Measurements from ENCODE around the gene PUM2.

PUM2 gene

GRCh38 chr2:20199633-20200270 is 150.9 kb downstream of the PUM2 start:
- no peak for DNase-seq (ENCODE audit: extremely low spot score)
- POLR2A ChIA-PET: no interaction called here
- CTCF ChIA-PET: no interaction called here
- TF ChIP-seq PKNOX1 (IDR thresholded peaks at IDR 0.05) (no peak), FOXM1 (IDR thresholded peaks at IDR 0.05; ENCODE audit: borderline replicate concordance) (no peak)

GRCh38 chr2:20198796-20199632 is 151.6 kb downstream of the PUM2 start:
- CTCF ChIA-PET: no interaction called here
- POLR2A ChIA-PET: no interaction called here
- DNase-seq (ENCODE audit: extremely low spot score): no peak
- TF ChIP-seq SUZ12 (IDR thresholded peaks at IDR 0.05) (no peak), SP1 (IDR thresholded peaks at IDR 0.05) (no peak), BHLHE40 (IDR thresholded peaks at IDR 0.05; ENCODE audit: borderline replicate concordance) (no peak), CTBP1 (IDR thresholded peaks at IDR 0.05; ENCODE audit: borderline replicate concordance) (no peak), LEF1 (IDR thresholded peaks at IDR 0.05; ENCODE audit: borderline replicate concordance) (no peak), PKNOX1 (IDR thresholded peaks at IDR 0.05) (no peak), ELF4 (IDR thresholded peaks at IDR 0.05) (no peak), FOXM1 (IDR thresholded peaks at IDR 0.05; ENCODE audit: borderline replicate concordance) (no peak), ZNF384 (IDR thresholded peaks at IDR 0.05) (no peak), FOXA1 (IDR thresholded peaks at IDR 0.05) (no peak), TARDBP (IDR thresholded peaks at IDR 0.05) (no peak)
